Stomach (tissue), 9 donors: ENCODE data around the gene TENM4. TPM values are rescaled to one million over a fixed set of nuclear protein-coding genes. Genes with fewer than 3 reads are reported as not detected.

ENCODE experiments used
- DNase-seq, 2 donors: peaks; one replicate each; pipeline versions ENCODE4 v3.0.0 to v3.0.0-alpha.2; 2013 to 2019
- H3K27ac ChIP-seq, 5 donors: fragments of 200-600 bp in 4 of 5; sonication (generic) in 4 of 5; one replicate each; pipeline ENCODE4 v1.5.1; 2013 to 2019; ENCODE audit warnings: mild to moderate bottlenecking in 1 of 5, moderate library complexity in 1 of 5
- H3K27me3 ChIP-seq, 3 donors: fragments of 200-600 bp; sonication (generic); one replicate each; pipeline ENCODE4 v1.5.1; 2017 to 2019; ENCODE audit warnings: mixed run types in 1 of 3
- H3K36me3 ChIP-seq, 4 donors: fragments of 200-600 bp; sonication (generic); 1 replicate in 3 of 4; 2 replicates in 1 of 4; pipeline ENCODE4 v1.5.1; 2016 to 2019
- H3K4me1 ChIP-seq, 4 donors: fragments of 200-600 bp; sonication (generic); one replicate each; pipeline ENCODE4 v1.5.1; 2016 to 2019
- H3K4me3 ChIP-seq, 4 donors: fragments of 200-600 bp; sonication (generic) in 3 of 4; one replicate each; pipeline ENCODE4 v1.5.1; 2016 to 2019; ENCODE audit warnings: mild to moderate bottlenecking in 1 of 4
- H3K9me3 ChIP-seq, 4 donors: fragments of 200-600 bp; sonication (generic); one replicate each; pipeline ENCODE4 v1.5.1; 2016 to 2019
- EP300 ChIP-seq: sonication (generic); formaldehyde crosslinking; IDR thresholded peaks from one replicate; pipeline ENCODE4 v1.6.1; 2017; ENCODE audit warnings: antibody characterized with exemption
- POLR2A ChIP-seq, 4 donors: fragments of 450-650 bp; IDR thresholded peaks; one replicate each; pipeline ENCODE4 v1.6.1; 2016; ENCODE audit warnings: antibody characterized with exemption in 4 of 4, control low read depth in 2 of 4, mild to moderate bottlenecking in 1 of 4, moderate library complexity in 1 of 4
- POLR2AphosphoS5 ChIP-seq, 3 donors: sonication (generic); formaldehyde crosslinking; IDR thresholded peaks; one replicate each; pipeline ENCODE4 v1.6.1; 2016; ENCODE audit warnings: antibody characterized with exemption in 3 of 3
- WGBS, 5 donors: extraction: QIAGEN DNeasy Blood & Tissue Kit in 3 of 5; methylation state at CpG; one replicate each; pipeline versions ENCODE4 v1.1.5 to v1.1.7; 2013 to 2018; 5-methylcytosine and 5-hydroxymethylcytosine counted together
- intact Hi-C: fragments of 100-400 bp; cut with DNase I; formaldehyde crosslinking; loops from one replicate; pipeline ENCODE4 v1.15.1; 2023; ENCODE audit warnings: low total_unique reads
- polyA plus RNA-seq, 3 donors: library from polyadenylated mRNA; stranded (reverse); fragments of 200-250 nt; gene quantifications; one replicate each; pipeline ENCODE4 v1.2.3, GENCODE V29; 2013
- total RNA-seq, 5 donors: library from RNA; depleted of rRNA; stranded (reverse); fragments of >200 nt; gene quantifications; one replicate each; pipeline versions ENCODE4 v1.1.0 to v1.2.3, GENCODE V29; 2014 to 2016
- TF ChIP-seq, protein P1 (sequence below), 7 experiments: fragments of 450-650 bp in 4 of 7; fragments of 200-600 bp in 3 of 7; sonication (generic) in 3 of 7; IDR thresholded peaks; one replicate each; pipeline ENCODE4 v1.5.1; 2016 to 2019; ENCODE audit warnings: antibody characterized with exemption in 7 of 7, control low read depth in 2 of 7, mild to moderate bottlenecking in 1 of 7
- donor health status: healthy with polysubstance abuse.
- donor health status: Bipolar disorder and iron deficiency.
- donor health status: healthy.

Gene TENM4
- total and polyA plus RNA-seq, 8 donors: 0.06 to 13.2 (median 0.87) TPM; not detected in 1

DNA sequence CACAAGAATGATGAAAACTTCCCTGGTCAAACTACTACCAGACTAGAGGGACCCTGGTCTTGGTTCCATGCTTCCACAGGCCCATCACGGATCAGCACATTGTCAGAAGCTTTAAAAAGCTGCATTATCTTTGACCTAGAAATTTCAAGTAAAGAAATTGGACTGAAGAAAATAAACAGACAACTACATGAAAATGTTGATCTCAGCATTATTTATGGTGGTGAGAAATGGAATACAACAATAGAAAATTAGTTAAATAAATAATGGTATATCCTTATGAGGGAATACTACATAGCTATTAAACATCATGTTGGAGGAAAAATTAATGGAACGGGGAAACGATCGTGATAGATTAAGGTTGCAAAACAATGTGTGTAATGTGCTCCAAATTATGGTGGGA lies 13.7 kb downstream of the TENM4 start:
- H3K27me3 ChIP-seq: peaks cover 0 to 15% (median 0%) of the 10 kb centered on the region in 3 donors
- no peak overlapping the region for H3K27ac ChIP-seq
- 91 to 97% (median 97%) methylated on average over 4 of the region's 4 CpGs for WGBS, 5 donors
- no peaks in the 10 kb centered on the region for H3K36me3 ChIP-seq
- DNase-seq: no peak
- intact Hi-C loops: no loop called here
- no peaks in the 10 kb centered on the region for H3K9me3 ChIP-seq
- TF ChIP-seq, protein P1, sequence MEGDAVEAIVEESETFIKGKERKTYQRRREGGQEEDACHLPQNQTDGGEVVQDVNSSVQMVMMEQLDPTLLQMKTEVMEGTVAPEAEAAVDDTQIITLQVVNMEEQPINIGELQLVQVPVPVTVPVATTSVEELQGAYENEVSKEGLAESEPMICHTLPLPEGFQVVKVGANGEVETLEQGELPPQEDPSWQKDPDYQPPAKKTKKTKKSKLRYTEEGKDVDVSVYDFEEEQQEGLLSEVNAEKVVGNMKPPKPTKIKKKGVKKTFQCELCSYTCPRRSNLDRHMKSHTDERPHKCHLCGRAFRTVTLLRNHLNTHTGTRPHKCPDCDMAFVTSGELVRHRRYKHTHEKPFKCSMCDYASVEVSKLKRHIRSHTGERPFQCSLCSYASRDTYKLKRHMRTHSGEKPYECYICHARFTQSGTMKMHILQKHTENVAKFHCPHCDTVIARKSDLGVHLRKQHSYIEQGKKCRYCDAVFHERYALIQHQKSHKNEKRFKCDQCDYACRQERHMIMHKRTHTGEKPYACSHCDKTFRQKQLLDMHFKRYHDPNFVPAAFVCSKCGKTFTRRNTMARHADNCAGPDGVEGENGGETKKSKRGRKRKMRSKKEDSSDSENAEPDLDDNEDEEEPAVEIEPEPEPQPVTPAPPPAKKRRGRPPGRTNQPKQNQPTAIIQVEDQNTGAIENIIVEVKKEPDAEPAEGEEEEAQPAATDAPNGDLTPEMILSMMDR (IDR thresholded peaks at IDR 0.05): no peak
- no peak for TF ChIP-seq POLR2AphosphoS5 (IDR thresholded peaks at IDR 0.05)
- TF ChIP-seq EP300: no peak
- no peaks in the 10 kb centered on the region for H3K4me1 ChIP-seq
- no peak overlapping the region for H3K4me3 ChIP-seq

DNA sequence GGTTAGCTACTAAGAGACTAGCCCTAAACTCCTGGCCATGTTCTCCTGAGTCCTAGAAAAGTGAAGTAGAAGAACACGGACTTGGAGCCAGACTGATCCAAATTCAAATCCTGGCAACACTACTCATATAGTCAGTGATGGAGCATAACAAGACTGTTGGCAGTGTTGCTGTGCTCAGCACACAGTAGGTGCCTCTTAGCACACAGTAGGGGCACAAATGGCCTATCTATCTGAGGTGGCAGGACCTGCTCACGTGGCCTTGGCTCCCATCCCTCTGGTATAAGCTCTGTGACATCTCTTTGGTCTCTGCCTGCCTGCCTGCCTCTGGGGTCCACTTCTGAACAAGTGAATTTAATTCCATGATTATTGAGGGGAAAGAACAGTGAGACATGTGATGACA lies 15.4 kb downstream of the TENM4 start:
- H3K27ac ChIP-seq: no peak overlapping the region
- TF ChIP-seq, protein P1 (IDR thresholded peaks at IDR 0.05): no peak
- TF ChIP-seq EP300 (no peak), POLR2A (IDR thresholded peaks at IDR 0.05) (no peak), POLR2AphosphoS5 (IDR thresholded peaks at IDR 0.05) (no peak)
- 84 to 96% (median 87%) methylated on average over 2 of the region's 2 CpGs for WGBS, 5 donors
- intact Hi-C loops: no loop called here
- DNase-seq: no peak
- H3K27me3 ChIP-seq: peaks cover 0 to 5% (median 0%) of the 10 kb centered on the region in 3 donors
- H3K36me3 ChIP-seq: no peaks in the 10 kb centered on the region
- no peaks in the 10 kb centered on the region for H3K4me1 ChIP-seq
- H3K9me3 ChIP-seq: no peaks in the 10 kb centered on the region
- H3K4me3 ChIP-seq: no peak overlapping the region

DNA sequence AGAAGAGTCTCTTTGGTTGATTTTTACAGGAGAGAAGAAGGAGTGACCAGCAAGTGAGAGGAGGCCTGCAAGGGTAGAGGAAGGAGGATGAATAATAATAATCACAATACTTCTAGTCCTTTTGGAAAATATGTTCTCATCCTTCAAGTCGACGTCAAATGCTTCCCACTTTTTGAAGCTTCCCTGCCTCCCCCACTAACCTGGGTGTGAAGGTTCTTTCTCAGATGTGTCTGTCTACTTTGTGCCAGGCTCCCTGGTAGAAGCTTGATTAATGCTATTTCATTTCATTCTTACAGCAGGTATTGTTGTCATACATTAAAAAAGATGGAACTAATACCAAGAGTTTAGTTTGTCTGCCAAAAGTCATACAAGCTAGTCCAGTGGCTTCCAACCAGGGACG lies 17.1 kb downstream of the TENM4 start:
- H3K27me3 ChIP-seq: no peaks in the 10 kb centered on the region
- TF ChIP-seq, protein P1 (IDR thresholded peaks at IDR 0.05): no peak
- TF ChIP-seq POLR2A (IDR thresholded peaks at IDR 0.05): no peak
- TF ChIP-seq POLR2AphosphoS5 (IDR thresholded peaks at IDR 0.05): no peak
- H3K27ac ChIP-seq: no peak overlapping the region
- DNase-seq: no peak
- intact Hi-C loops: no loop called here
- H3K4me1 ChIP-seq: no peaks in the 10 kb centered on the region
- H3K4me3 ChIP-seq: no peak overlapping the region
- WGBS, 5 donors: 53 to 82% (median 68%) methylated on average over 3 of the region's 3 CpGs
- no peaks in the 10 kb centered on the region for H3K9me3 ChIP-seq
- no peaks in the 10 kb centered on the region for H3K36me3 ChIP-seq

DNA sequence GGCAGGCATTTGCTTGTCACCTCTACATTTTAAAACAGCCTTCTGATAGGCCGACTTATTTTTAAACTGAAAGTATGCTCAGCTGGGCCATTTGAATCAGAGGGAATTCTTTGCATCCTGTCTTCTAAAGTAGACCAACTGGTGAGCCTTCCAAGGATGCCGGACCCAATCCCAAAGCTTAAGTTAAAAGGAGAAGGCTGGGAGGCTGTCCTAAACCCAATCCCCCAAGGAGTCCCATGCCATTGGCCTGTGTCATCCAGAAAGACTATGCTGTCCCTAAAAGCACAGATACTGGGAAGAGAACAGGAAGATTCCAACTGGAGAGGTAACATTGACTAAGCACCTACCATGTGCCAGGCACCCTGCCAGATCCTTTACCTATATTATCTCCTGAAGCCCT lies 18.0 kb downstream of the TENM4 start:
- no peak for DNase-seq
- no peak overlapping the region for H3K4me3 ChIP-seq
- no peaks in the 10 kb centered on the region for H3K27me3 ChIP-seq
- TF ChIP-seq POLR2AphosphoS5 (IDR thresholded peaks at IDR 0.05) (no peak), EP300 (no peak), POLR2A (IDR thresholded peaks at IDR 0.05) (no peak)
- TF ChIP-seq, protein P1 (IDR thresholded peaks at IDR 0.05): no peak
- H3K9me3 ChIP-seq: no peaks in the 10 kb centered on the region
- intact Hi-C loops: no loop called here
- no peaks in the 10 kb centered on the region for H3K36me3 ChIP-seq
- 81 to 94% (median 88%) methylated on average over 2 of the region's 2 CpGs for WGBS, 5 donors
- H3K27ac ChIP-seq: no peak overlapping the region
- H3K4me1 ChIP-seq: no peaks in the 10 kb centered on the region
